Measurements from ENCODE around the gene CAPN14.

Gene CAPN14

GRCh38 chr2:31217465-31218200 is at the start of gene CAPN14:
Gene CAPN14, minus strand, starts transcription at chr2:31217515. Its CDS starts 12,068 bp downstream, at chr2:31205447.
- H3K4me3 ChIP-seq (ENCODE audit: low read length in 2 of 2): no peak within 1 kb of the TSS
- no peak within 1 kb of the TSS for H3K27ac ChIP-seq (ENCODE audit: low read length)
- H3K36me3 ChIP-seq (ENCODE audit: control insufficient read depth in 2 of 2, insufficient read depth in 2 of 2, low read length in 2 of 2): no peaks in the 10 kb centered on the region
- H3K27me3 ChIP-seq (ENCODE audit: control insufficient read depth in 1 of 2, insufficient read depth in 2 of 2, low read length in 2 of 2): peaks cover 0 to 3% of the 10 kb centered on the region in 2 donors
- no peaks in the 10 kb centered on the region for H3K4me1 ChIP-seq (ENCODE audit: control insufficient read depth, insufficient read depth, low read length)
- no peaks in the 10 kb centered on the region for H3K9me3 ChIP-seq (ENCODE audit: control insufficient read depth in 2 of 2, low read length in 2 of 2)
- no peak within 1 kb of the TSS for H3K9ac ChIP-seq (ENCODE audit: low read length in 2 of 2)

- no peak overlapping the region for H3K27ac ChIP-seq (ENCODE audit: low read length)
- H3K4me1 ChIP-seq (ENCODE audit: control insufficient read depth, insufficient read depth, low read length): no peaks in the 10 kb centered on the region
- no peaks in the 10 kb centered on the region for H3K27me3 ChIP-seq (ENCODE audit: control insufficient read depth in 1 of 2, insufficient read depth in 2 of 2, low read length in 2 of 2)
- no peaks in the 10 kb centered on the region for H3K9me3 ChIP-seq (ENCODE audit: control insufficient read depth in 2 of 2, low read length in 2 of 2)
- H3K36me3 ChIP-seq (ENCODE audit: control insufficient read depth in 2 of 2, insufficient read depth in 2 of 2, low read length in 2 of 2): peaks cover 0 to 6% of the 10 kb centered on the region in 2 donors
- no peak overlapping the region for H3K9ac ChIP-seq (ENCODE audit: low read length in 2 of 2)
- H3K4me3 ChIP-seq (ENCODE audit: low read length in 2 of 2): no peak overlapping the region
Observed at GRCh38 chr2:31266804-31267203, 49.5 kb upstream of the CAPN14 start.

- H3K27me3 ChIP-seq (ENCODE audit: control insufficient read depth in 1 of 2, insufficient read depth in 2 of 2, low read length in 2 of 2): no peaks in the 10 kb centered on the region
- H3K36me3 ChIP-seq (ENCODE audit: control insufficient read depth in 2 of 2, insufficient read depth in 2 of 2, low read length in 2 of 2): peaks cover 0 to 9% of the 10 kb centered on the region in 2 donors
- no peak overlapping the region for H3K4me3 ChIP-seq (ENCODE audit: low read length in 2 of 2)
- no peak overlapping the region for H3K27ac ChIP-seq (ENCODE audit: low read length)
- H3K9ac ChIP-seq (ENCODE audit: low read length in 2 of 2): no peak overlapping the region
- no peaks in the 10 kb centered on the region for H3K9me3 ChIP-seq (ENCODE audit: control insufficient read depth in 2 of 2, low read length in 2 of 2)
- H3K4me1 ChIP-seq (ENCODE audit: control insufficient read depth, insufficient read depth, low read length): no peaks in the 10 kb centered on the region
Observed at GRCh38 chr2:31265234-31265633, 47.9 kb upstream of the CAPN14 start.

- no peaks in the 10 kb centered on the region for H3K4me1 ChIP-seq (ENCODE audit: control insufficient read depth, insufficient read depth, low read length)
- peaks cover 0 to 12% of the 10 kb centered on the region in 2 donors for H3K36me3 ChIP-seq (ENCODE audit: control insufficient read depth in 2 of 2, insufficient read depth in 2 of 2, low read length in 2 of 2)
- no peak overlapping the region for H3K27ac ChIP-seq (ENCODE audit: low read length)
- no peaks in the 10 kb centered on the region for H3K27me3 ChIP-seq (ENCODE audit: control insufficient read depth in 1 of 2, insufficient read depth in 2 of 2, low read length in 2 of 2)
- H3K9ac ChIP-seq (ENCODE audit: low read length in 2 of 2): no peak overlapping the region
- no peak overlapping the region for H3K4me3 ChIP-seq (ENCODE audit: low read length in 2 of 2)
- no peaks in the 10 kb centered on the region for H3K9me3 ChIP-seq (ENCODE audit: control insufficient read depth in 2 of 2, low read length in 2 of 2)
Observed at GRCh38 chr2:31263636-31264190, 46.4 kb upstream of the CAPN14 start.

- Histone ChIP-seq H3K36me3 (ENCODE audit: control insufficient read depth in 2 of 2, insufficient read depth in 2 of 2, low read length in 2 of 2) (peaks cover 0 to 9% of the 10 kb centered on the region in 2 donors), H3K9me3 (ENCODE audit: control insufficient read depth in 2 of 2, low read length in 2 of 2) (no peaks in the 10 kb centered on the region), H3K27me3 (ENCODE audit: control insufficient read depth in 1 of 2, insufficient read depth in 2 of 2, low read length in 2 of 2) (no peaks in the 10 kb centered on the region), H3K27ac (ENCODE audit: low read length) (no peak overlapping the region), H3K4me1 (ENCODE audit: control insufficient read depth, insufficient read depth, low read length) (no peaks in the 10 kb centered on the region), H3K4me3 (ENCODE audit: low read length in 2 of 2) (no peak overlapping the region), H3K9ac (ENCODE audit: low read length in 2 of 2) (no peak overlapping the region)
Observed at GRCh38 chr2:31260870-31261269, 43.6 kb upstream of the CAPN14 start.

GRCh38 chr2:31259075-31259474 is 41.8 kb upstream of the CAPN14 start:
- no peak overlapping the region for H3K27ac ChIP-seq (ENCODE audit: low read length)
- no peak overlapping the region for H3K9ac ChIP-seq (ENCODE audit: low read length in 2 of 2)
- H3K27me3 ChIP-seq (ENCODE audit: control insufficient read depth in 1 of 2, insufficient read depth in 2 of 2, low read length in 2 of 2): no peaks in the 10 kb centered on the region
- H3K9me3 ChIP-seq (ENCODE audit: control insufficient read depth in 2 of 2, low read length in 2 of 2): no peaks in the 10 kb centered on the region
- peaks cover 0 to 8% of the 10 kb centered on the region in 2 donors for H3K36me3 ChIP-seq (ENCODE audit: control insufficient read depth in 2 of 2, insufficient read depth in 2 of 2, low read length in 2 of 2)
- no peak overlapping the region for H3K4me3 ChIP-seq (ENCODE audit: low read length in 2 of 2)
- H3K4me1 ChIP-seq (ENCODE audit: control insufficient read depth, insufficient read depth, low read length): no peaks in the 10 kb centered on the region

GRCh38 chr2:31258351-31258750 is 41.0 kb upstream of the CAPN14 start:
- Histone ChIP-seq H3K4me1 (ENCODE audit: control insufficient read depth, insufficient read depth, low read length) (no peaks in the 10 kb centered on the region), H3K9me3 (ENCODE audit: control insufficient read depth in 2 of 2, low read length in 2 of 2) (no peaks in the 10 kb centered on the region), H3K36me3 (ENCODE audit: control insufficient read depth in 2 of 2, insufficient read depth in 2 of 2, low read length in 2 of 2) (peaks cover 0 to 6% of the 10 kb centered on the region in 2 donors), H3K27ac (ENCODE audit: low read length) (no peak overlapping the region), H3K27me3 (ENCODE audit: control insufficient read depth in 1 of 2, insufficient read depth in 2 of 2, low read length in 2 of 2) (no peaks in the 10 kb centered on the region), H3K4me3 (ENCODE audit: low read length in 2 of 2) (no peak overlapping the region), H3K9ac (ENCODE audit: low read length in 2 of 2) (no peak overlapping the region)

- Histone ChIP-seq H3K4me1 (ENCODE audit: control insufficient read depth, insufficient read depth, low read length) (no peaks in the 10 kb centered on the region), H3K36me3 (ENCODE audit: control insufficient read depth in 2 of 2, insufficient read depth in 2 of 2, low read length in 2 of 2) (peaks cover 0 to 6% of the 10 kb centered on the region in 2 donors), H3K27ac (ENCODE audit: low read length) (no peak overlapping the region), H3K27me3 (ENCODE audit: control insufficient read depth in 1 of 2, insufficient read depth in 2 of 2, low read length in 2 of 2) (no peaks in the 10 kb centered on the region), H3K4me3 (ENCODE audit: low read length in 2 of 2) (no peak overlapping the region), H3K9me3 (ENCODE audit: control insufficient read depth in 2 of 2, low read length in 2 of 2) (no peaks in the 10 kb centered on the region), H3K9ac (ENCODE audit: low read length in 2 of 2) (no peak overlapping the region)
Observed at GRCh38 chr2:31256611-31257382, 39.5 kb upstream of the CAPN14 start.

- H3K27me3 ChIP-seq (ENCODE audit: control insufficient read depth in 1 of 2, insufficient read depth in 2 of 2, low read length in 2 of 2): no peaks in the 10 kb centered on the region
- H3K36me3 ChIP-seq (ENCODE audit: control insufficient read depth in 2 of 2, insufficient read depth in 2 of 2, low read length in 2 of 2): peaks cover 0 to 3% of the 10 kb centered on the region in 2 donors
- no peak overlapping the region for H3K27ac ChIP-seq (ENCODE audit: low read length)
- no peak overlapping the region for H3K9ac ChIP-seq (ENCODE audit: low read length in 2 of 2)
- no peaks in the 10 kb centered on the region for H3K9me3 ChIP-seq (ENCODE audit: control insufficient read depth in 2 of 2, low read length in 2 of 2)
- H3K4me1 ChIP-seq (ENCODE audit: control insufficient read depth, insufficient read depth, low read length): no peaks in the 10 kb centered on the region
- H3K4me3 ChIP-seq (ENCODE audit: low read length in 2 of 2): no peak overlapping the region
Observed at GRCh38 chr2:31255911-31256571, 38.7 kb upstream of the CAPN14 start.

GRCh38 chr2:31254237-31255203 is 37.2 kb upstream of the CAPN14 start:
- no peak overlapping the region for H3K9ac ChIP-seq (ENCODE audit: low read length in 2 of 2)
- no peaks in the 10 kb centered on the region for H3K27me3 ChIP-seq (ENCODE audit: control insufficient read depth in 1 of 2, insufficient read depth in 2 of 2, low read length in 2 of 2)
- H3K36me3 ChIP-seq (ENCODE audit: control insufficient read depth in 2 of 2, insufficient read depth in 2 of 2, low read length in 2 of 2): peaks cover 0 to 3% of the 10 kb centered on the region in 2 donors
- H3K9me3 ChIP-seq (ENCODE audit: control insufficient read depth in 2 of 2, low read length in 2 of 2): no peaks in the 10 kb centered on the region
- no peaks in the 10 kb centered on the region for H3K4me1 ChIP-seq (ENCODE audit: control insufficient read depth, insufficient read depth, low read length)
- H3K27ac ChIP-seq (ENCODE audit: low read length): no peak overlapping the region
- H3K4me3 ChIP-seq (ENCODE audit: low read length in 2 of 2): no peak overlapping the region

Data from stomach smooth muscle (tissue), 2 donors.